Loucy (cell line): ENCODE results near the gene SNAPC4.

Source experiments
- CTCF ChIP-seq: fragments of 200-600 bp; sonication (generic); conservative IDR thresholded peaks from 2 replicates; pipeline ENCODE4 v1.5.1; 2014; ENCODE audit warnings: mild to moderate bottlenecking, antibody characterized with exemption, low read length
- EZH2phosphoT487 ChIP-seq: fragments of 200-600 bp; IDR thresholded peaks from 2 replicates; pipeline ENCODE4 v1.6.1; 2018; ENCODE audit warnings: antibody characterized with exemption, mild to moderate bottlenecking, moderate library complexity, borderline replicate concordance

GRCh38 chr9:136421791-136422190 lies 21.8 kb upstream of the SNAPC4 start:
- TF ChIP-seq CTCF (no peak), EZH2phosphoT487 (no peak)
